ENCODE results near the gene GNG8.
A peak's percentile ranks its signal among the peaks of the same experiment; 100 is the strongest.

GNG8 gene

GRCh38 chr19:46660008-46660517 lies 24.1 kb upstream of the GNG8 start:
- Histone ChIP-seq H3K27ac (ENCODE audit: low read length) (no peak overlapping the region), H3K79me2 (ENCODE audit: low read length) (no peaks in the 10 kb centered on the region), H3K9ac (ENCODE audit: low read length) (peak overlapping the region; percentile 33), H3K4me1 (ENCODE audit: low read length) (peaks cover 24% of the 10 kb centered on the region), H3K4me3 (ENCODE audit: low read length) (peak overlapping the region; percentile 78), H3K9me3 (ENCODE audit: insufficient read depth, low read length) (no peaks in the 10 kb centered on the region), H3K4me2 (ENCODE audit: low read length) (peak overlapping the region; percentile 92), H3K27me3 (ENCODE audit: low read depth, low read length) (peaks cover 18% of the 10 kb centered on the region), H2AFZ (ENCODE audit: low read depth, low read length) (no peak overlapping the region), H4K20me1 (ENCODE audit: insufficient read depth, low read length) (no peaks in the 10 kb centered on the region), H3K36me3 (replicated peaks; ENCODE audit: low read depth, low read length) (no peaks in the 10 kb centered on the region)
- TF ChIP-seq EZH2phosphoT487 (IDR thresholded peaks at IDR 0.05; ENCODE audit: low read depth) (no peak), CTCF (IDR thresholded peaks at IDR 0.05; ENCODE audit: low read depth, low read length) (no peak)

GRCh38 chr19:46659151-46660007 lies 23.4 kb upstream of the GNG8 start:
- Histone ChIP-seq H3K4me3 (ENCODE audit: low read length) (peak overlapping the region; percentile 78), H3K4me1 (ENCODE audit: low read length) (peaks cover 24% of the 10 kb centered on the region), H3K27ac (ENCODE audit: low read length) (no peak overlapping the region), H3K9ac (ENCODE audit: low read length) (peak overlapping the region; percentile 33), H3K9me3 (ENCODE audit: insufficient read depth, low read length) (no peaks in the 10 kb centered on the region), H3K79me2 (ENCODE audit: low read length) (no peaks in the 10 kb centered on the region), H2AFZ (ENCODE audit: low read depth, low read length) (0 out of 2 replicates have a peak overlapping the region, but pooled peaks have one; percentile 7), H3K4me2 (ENCODE audit: low read length) (peak overlapping the region; percentile 92), H3K36me3 (replicated peaks; ENCODE audit: low read depth, low read length) (no peaks in the 10 kb centered on the region), H3K27me3 (ENCODE audit: low read depth, low read length) (peaks cover 16% of the 10 kb centered on the region), H4K20me1 (ENCODE audit: insufficient read depth, low read length) (no peaks in the 10 kb centered on the region)
- no peak for TF ChIP-seq EZH2phosphoT487 (IDR thresholded peaks at IDR 0.05; ENCODE audit: low read depth)
- no peak for TF ChIP-seq CTCF (IDR thresholded peaks at IDR 0.05; ENCODE audit: low read depth, low read length)

- Histone ChIP-seq H2AFZ (ENCODE audit: low read depth, low read length) (no peak overlapping the region), H3K4me3 (ENCODE audit: low read length) (no peak overlapping the region), H3K27ac (ENCODE audit: low read length) (no peak overlapping the region), H4K20me1 (ENCODE audit: insufficient read depth, low read length) (no peaks in the 10 kb centered on the region), H3K9ac (ENCODE audit: low read length) (no peak overlapping the region), H3K4me1 (ENCODE audit: low read length) (peaks cover 18% of the 10 kb centered on the region), H3K36me3 (replicated peaks; ENCODE audit: low read depth, low read length) (no peaks in the 10 kb centered on the region), H3K9me3 (ENCODE audit: insufficient read depth, low read length) (no peaks in the 10 kb centered on the region), H3K79me2 (ENCODE audit: low read length) (no peaks in the 10 kb centered on the region), H3K4me2 (ENCODE audit: low read length) (no peak overlapping the region), H3K27me3 (ENCODE audit: low read depth, low read length) (peaks cover 15% of the 10 kb centered on the region)
- TF ChIP-seq CTCF (IDR thresholded peaks at IDR 0.05; ENCODE audit: low read depth, low read length) (no peak), EZH2phosphoT487 (IDR thresholded peaks at IDR 0.05; ENCODE audit: low read depth) (no peak)
Observed at GRCh38 chr19:46656541-46656940, 20.5 kb upstream of the GNG8 start.

- Histone ChIP-seq H3K4me3 (ENCODE audit: low read length) (no peak overlapping the region), H3K9ac (ENCODE audit: low read length) (no peak overlapping the region), H3K36me3 (replicated peaks; ENCODE audit: low read depth, low read length) (no peaks in the 10 kb centered on the region), H3K27ac (ENCODE audit: low read length) (no peak overlapping the region), H3K4me2 (ENCODE audit: low read length) (no peak overlapping the region), H4K20me1 (ENCODE audit: insufficient read depth, low read length) (no peaks in the 10 kb centered on the region), H3K79me2 (ENCODE audit: low read length) (no peaks in the 10 kb centered on the region), H3K27me3 (ENCODE audit: low read depth, low read length) (peaks cover 7% of the 10 kb centered on the region), H3K9me3 (ENCODE audit: insufficient read depth, low read length) (no peaks in the 10 kb centered on the region), H3K4me1 (ENCODE audit: low read length) (peaks cover 10% of the 10 kb centered on the region), H2AFZ (ENCODE audit: low read depth, low read length) (no peak overlapping the region)
- no peak for TF ChIP-seq EZH2phosphoT487 (IDR thresholded peaks at IDR 0.05; ENCODE audit: low read depth)
- TF ChIP-seq CTCF (IDR thresholded peaks at IDR 0.05; ENCODE audit: low read depth, low read length), result no peak
Observed at GRCh38 chr19:46654621-46655152, 18.7 kb upstream of the GNG8 start.

Measured in OCI-LY3 (cell line).